H1 (cell line): ENCODE measurements around the gene C3orf18. TPM values are rescaled to one million over a fixed set of nuclear protein-coding genes. Genes with fewer than 3 reads are reported as not detected.

Source experiments
- CTCF ChIA-PET: fragments of 300-600 bp; sonication (Branson Sonifier 250); formaldehyde crosslinking; loops from one replicate; lab custom pipeline; 2021; ENCODE audit not compliant: partially characterized antibody; lab: Charles Lee
- POLR2A ChIA-PET: fragments of 300-600 bp; sonication (Branson Sonifier 250); formaldehyde crosslinking; loops from one replicate; lab custom pipeline; 2021; ENCODE audit warnings: inconsistent platforms; ENCODE audit not compliant: partially characterized antibody; lab: Charles Lee
- DNase-seq, 2 experiments: peaks; one replicate each; pipeline versions ENCODE4 v3.0.0 to v3.0.0-alpha.2; 2010 to 2022; ENCODE audit warnings: low spot score in 2 of 2, low read depth in 1 of 2, mixed read lengths in 1 of 2
- FAIRE-seq: peaks from 2 replicates; lab custom pipeline; 2011; peaks lifted over from hg19 to GRCh38; lab: Jason Lieb, UNC
- H2AFZ ChIP-seq: 2 replicates; pipeline ENCODE4 v1.8.1; 2012; ENCODE audit warnings: low read length, inconsistent platforms
- H2AK5ac ChIP-seq: 2 replicates; pipeline ENCODE4 v1.6.1; 2013; ENCODE audit warnings: low read depth, low read length
- H2BK120ac ChIP-seq: replicated peaks from 2 replicates; pipeline ENCODE3; 2013; ENCODE audit warnings: low read depth, low read length, inconsistent platforms
- H2BK12ac ChIP-seq: 2 replicates; pipeline ENCODE4 v1.6.1; 2013; ENCODE audit warnings: low read depth, low read length
- H2BK15ac ChIP-seq: 2 replicates; pipeline ENCODE4 v1.6.1; 2013; ENCODE audit warnings: low read length
- H2BK20ac ChIP-seq: 2 replicates; pipeline ENCODE4 v1.6.1; 2013; ENCODE audit warnings: low read length
- H2BK5ac ChIP-seq: 2 replicates; pipeline ENCODE4 v1.6.1; 2013; ENCODE audit warnings: low read depth, low read length
- H3K14ac ChIP-seq: 2 replicates; pipeline ENCODE4 v1.6.1; 2013; ENCODE audit warnings: inconsistent platforms; ENCODE audit not compliant: insufficient read length
- H3K18ac ChIP-seq: 2 replicates; pipeline ENCODE4 v1.6.1; 2013; ENCODE audit warnings: low read length; ENCODE audit errors: extremely low read depth
- H3K23ac ChIP-seq: 2 replicates; pipeline ENCODE4 v1.6.1; 2013; ENCODE audit warnings: inconsistent platforms; ENCODE audit not compliant: insufficient read length
- H3K23me2 ChIP-seq: 2 replicates; pipeline ENCODE4 v1.6.1; 2013; ENCODE audit warnings: low read depth, low read length
- H3K27ac ChIP-seq: 2 replicates; pipeline ENCODE4 v1.6.1; 2011; ENCODE audit warnings: low read depth, low read length, inconsistent platforms
- H3K27me3 ChIP-seq, 4 experiments: replicated peaks in 1 of 4; 1 replicate in 1 of 4; 2 replicates in 3 of 4; pipeline versions ENCODE4 v1.6.1 to v1.8.1; 2011 to 2013; ENCODE audit warnings: low read length in 3 of 4, mild to moderate bottlenecking in 3 of 4, inconsistent platforms in 2 of 4, mixed read lengths in 2 of 4, moderate library complexity in 1 of 4; ENCODE audit not compliant: control insufficient read depth in 3 of 4, insufficient read depth in 3 of 4; ENCODE audit errors: extremely low read depth in 1 of 4
- H3K36me3 ChIP-seq, 4 experiments: 2 replicates each; pipeline versions ENCODE4 v1.6.1 to v1.8.1; 2011 to 2013; ENCODE audit warnings: mild to moderate bottlenecking in 4 of 4, low read length in 3 of 4, moderate library complexity in 2 of 4, control low read depth in 1 of 4, inconsistent platforms in 1 of 4; ENCODE audit not compliant: insufficient read depth in 4 of 4, control insufficient read depth in 2 of 4
- H3K4ac ChIP-seq: replicated peaks from 2 replicates; pipeline ENCODE3; 2013; ENCODE audit warnings: low read length, low read depth, mixed read lengths, inconsistent platforms; ENCODE audit not compliant: insufficient read length
- H3K4me1 ChIP-seq, 4 experiments: replicated peaks in 1 of 4; 1 replicate in 1 of 4; 2 replicates in 3 of 4; pipeline versions ENCODE4 v1.6.1 to v1.8.1; 2011 to 2013; ENCODE audit warnings: low read length in 3 of 4, inconsistent platforms in 2 of 4, mixed read lengths in 1 of 4; ENCODE audit not compliant: insufficient read depth in 4 of 4, control insufficient read depth in 3 of 4
- H3K4me2 ChIP-seq, 2 experiments: 2 replicates each; pipeline versions ENCODE4 v1.6.1 to v1.8.1; 2011 to 2013; ENCODE audit warnings: low read depth in 2 of 2, low read length in 2 of 2, control low read depth in 1 of 2, inconsistent platforms in 1 of 2, mild to moderate bottlenecking in 1 of 2; ENCODE audit not compliant: insufficient read depth in 1 of 2
- H3K4me3 ChIP-seq, 4 experiments: fragments of 200-600, 300-600 bp in 1 of 4; sonication (generic), shearing (Covaris generic), sonication (Bioruptor Twin) in 1 of 4; 2 replicates each; pipeline versions ENCODE4 v1.5.1 to v1.8.1; 2011 to 2016; ENCODE audit warnings: low read length in 4 of 4, low read depth in 3 of 4, control low read depth in 2 of 4, inconsistent platforms in 2 of 4, mild to moderate bottlenecking in 2 of 4, mixed read lengths in 1 of 4, moderate library complexity in 1 of 4; ENCODE audit not compliant: insufficient read depth in 2 of 4; ENCODE audit errors: extremely low read depth in 1 of 4
- H3K56ac ChIP-seq: replicated peaks from 2 replicates; pipeline ENCODE3; 2013; ENCODE audit warnings: low read depth, mild to moderate bottlenecking, mixed read lengths, low read length, inconsistent platforms; ENCODE audit not compliant: insufficient read length
- H3K79me1 ChIP-seq: 2 replicates; pipeline ENCODE4 v1.6.1; 2013; ENCODE audit warnings: low read depth, low read length, control low read depth
- H3K79me2 ChIP-seq, 2 experiments: 2 replicates each; pipeline versions ENCODE4 v1.6.1 to v1.8.1; 2012 to 2013; ENCODE audit warnings: low read length in 2 of 2, mild to moderate bottlenecking in 2 of 2, inconsistent platforms in 1 of 2; ENCODE audit not compliant: insufficient read depth in 2 of 2, control insufficient read depth in 1 of 2
- H3K9ac ChIP-seq, 4 experiments: replicated peaks in 1 of 4; 1 replicate in 1 of 4; 2 replicates in 3 of 4; pipeline versions ENCODE4 v1.6.1 to v1.8.1; 2011 to 2013; ENCODE audit warnings: low read depth in 3 of 4, low read length in 3 of 4, control low read depth in 2 of 4, mild to moderate bottlenecking in 2 of 4, moderate library complexity in 2 of 4, inconsistent platforms in 1 of 4; ENCODE audit errors: extremely low read depth in 1 of 4
- H3K9me3 ChIP-seq, 2 experiments: 2 replicates each; pipeline versions ENCODE4 v1.6.1 to v1.8.1; 2012 to 2013; ENCODE audit warnings: mild to moderate bottlenecking in 2 of 2, moderate library complexity in 2 of 2, control low read depth in 1 of 2, inconsistent platforms in 1 of 2, low read depth in 1 of 2, low read length in 1 of 2, mixed read lengths in 1 of 2; ENCODE audit not compliant: insufficient read depth in 2 of 2
- H4K20me1 ChIP-seq, 2 experiments: replicated peaks in 1 of 2; 2 replicates each; pipeline versions ENCODE3 to v1.8.1; 2011 to 2013; ENCODE audit warnings: inconsistent platforms in 2 of 2, low read length in 2 of 2, mild to moderate bottlenecking in 1 of 2; ENCODE audit not compliant: insufficient read depth in 2 of 2, control insufficient read depth in 1 of 2
- H4K5ac ChIP-seq: 2 replicates; pipeline ENCODE4 v1.6.1; 2013; ENCODE audit warnings: low read length, low read depth, mixed read lengths, inconsistent platforms; ENCODE audit not compliant: insufficient read length
- H4K8ac ChIP-seq: 2 replicates; pipeline ENCODE4 v1.8.0; 2013; ENCODE audit warnings: mild to moderate bottlenecking, moderate library complexity, low read length, inconsistent platforms; ENCODE audit not compliant: insufficient read depth; ENCODE audit errors: extremely low read depth
- H4K91ac ChIP-seq: replicated peaks from 2 replicates; pipeline ENCODE3; 2013; ENCODE audit warnings: low read length, mixed read lengths, inconsistent platforms; ENCODE audit not compliant: insufficient read length
- CREB1 ChIP-seq: IDR thresholded peaks from 2 replicates; pipeline ENCODE4 v1.6.1; 2012; ENCODE audit warnings: inconsistent platforms
- GTF2F1 ChIP-seq: IDR thresholded peaks from 2 replicates; pipeline ENCODE4 v1.6.1; 2012; ENCODE audit warnings: low read depth, low read length, improper control_type of control experiment, borderline replicate concordance
- PHF8 ChIP-seq: fragments of 200-600 bp; sonication (generic); conservative IDR thresholded peaks from 2 replicates; pipeline ENCODE4 v1.7.1; 2012; ENCODE audit warnings: low read depth, mild to moderate bottlenecking, inconsistent platforms, low read length, moderate library complexity
- TCF12 ChIP-seq: IDR thresholded peaks from 2 replicates; pipeline ENCODE4 v1.6.1; 2011; ENCODE audit warnings: low read depth, mild to moderate bottlenecking, low read length
- TEAD4 ChIP-seq: IDR thresholded peaks from 2 replicates; pipeline ENCODE4 v1.6.1; 2012; ENCODE audit warnings: low read depth, low read length, inconsistent platforms, mixed read lengths
- YY1 ChIP-seq: IDR thresholded peaks from 2 replicates; pipeline ENCODE4 v1.6.1; 2011; ENCODE audit warnings: low read depth, mild to moderate bottlenecking, low read length
- WGBS, 2 experiments: shearing (Covaris generic) in 1 of 2; methylation state at CpG; one replicate each; pipeline versions ENCODE4 v1.1.6 to v1.1.7; 2013 to 2015; ENCODE audit warnings: low lambda C conversion rate in 2 of 2, mixed read lengths in 2 of 2, inconsistent platforms in 1 of 2, low coverage in 1 of 2, missing lambda C conversion rate in 1 of 2; ENCODE audit not compliant: insufficient replicate concordance in 2 of 2, insufficient coverage in 1 of 2, insufficient read length in 1 of 2; ENCODE audit errors: extremely low coverage in 1 of 2, missing lambda C conversion rate in 1 of 2; 5-methylcytosine and 5-hydroxymethylcytosine counted together
- polyA plus RNA-seq, 7 experiments: library from polyadenylated mRNA; depleted of rRNA in 3 of 7; stranded (reverse) in 5 of 7; unstranded in 2 of 7; fragments of >200 nt in 5 of 7; fragments of 200-250 nt in 2 of 7; gene quantifications; 1 replicate in 5 of 7; 2 replicates in 1 of 7; 4 replicates in 1 of 7; pipeline versions ENCODE4 v1.2.1 to v1.2.3, GENCODE V29; 2011 to 2013; ENCODE audit warnings: missing spikeins in 2 of 7, mixed read lengths in 2 of 7
- total RNA-seq: library from RNA; stranded (reverse); fragmentation: NEBNext Ultra II Directional; extraction: Animal tissue kit (Norgen Biotek cat#: 25700); gene quantifications from 2 replicates; pipeline ENCODE4 v1.2.1, GENCODE V29; 2021
- TF ChIP-seq, protein P1 (sequence below): IDR thresholded peaks from 2 replicates; pipeline ENCODE4 v1.6.1; 2012; ENCODE audit warnings: inconsistent platforms
- TF ChIP-seq, protein P2 (sequence below), 3 experiments: IDR thresholded peaks; 1 replicate in 2 of 3; 2 replicates in 1 of 3; pipeline versions ENCODE4 v1.5.1 to v1.6.1; 2011; ENCODE audit warnings: low read length in 3 of 3, mild to moderate bottlenecking in 3 of 3, inconsistent platforms in 2 of 3, low read depth in 1 of 3, moderate library complexity in 1 of 3; ENCODE audit not compliant: insufficient read depth in 1 of 3; ENCODE audit errors: control extremely low read depth in 1 of 3

Gene C3orf18
- total and polyA plus RNA-seq, 2 of the 8 experiments (the other 6 are each of a cell fraction or from before 2014, with no cell fraction given), result 7.5 to 15.0 TPM

DNA sequence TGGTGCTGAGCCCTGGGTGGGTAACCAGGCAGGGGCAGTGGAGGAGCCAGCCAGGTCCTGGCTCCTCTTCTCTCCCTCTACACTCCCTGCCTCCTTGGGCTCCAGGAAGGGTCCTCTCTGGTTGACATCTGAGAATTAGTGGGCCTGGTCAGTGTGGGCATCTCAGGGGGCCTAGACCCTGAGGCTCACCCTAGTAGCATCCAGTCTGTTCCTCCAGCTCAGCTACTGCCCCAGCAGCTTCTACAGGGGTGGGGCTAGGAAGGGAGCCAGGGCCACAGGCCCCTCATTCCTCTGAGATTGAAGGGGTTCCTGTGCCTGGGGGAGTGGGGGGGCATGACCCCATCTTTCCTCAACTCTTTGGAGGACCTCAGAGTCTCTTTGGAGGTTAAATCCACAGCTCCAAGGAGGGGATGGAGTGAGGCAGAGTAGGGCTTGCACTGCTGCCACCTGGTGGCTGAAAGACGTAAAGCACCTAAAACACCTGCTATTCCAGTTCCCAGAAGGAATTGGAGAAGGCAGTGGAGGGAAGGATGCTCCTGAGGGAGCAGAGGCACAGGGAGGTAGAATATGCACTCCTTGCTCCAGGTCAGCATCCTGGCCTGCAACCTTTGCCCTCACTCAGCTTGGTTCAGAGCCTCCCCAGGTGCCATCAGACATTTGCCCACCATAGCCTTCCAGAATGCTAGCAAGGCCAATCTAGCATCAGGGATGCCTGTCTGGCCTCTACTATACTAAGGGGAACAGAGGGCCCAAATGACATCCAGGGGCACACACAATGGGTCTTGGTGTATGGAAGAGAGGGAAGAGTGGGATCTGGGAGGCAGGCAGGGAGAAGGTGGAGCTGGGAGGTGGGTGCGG, 25.1 kb downstream of the C3orf18 start:
- H3K4me2 ChIP-seq, result no peak overlapping the region
- H3K9ac ChIP-seq, result no peak overlapping the region
- H2AK5ac ChIP-seq, result no peak overlapping the region
- H2BK15ac ChIP-seq, result no peak overlapping the region
- no peak overlapping the region for H2BK12ac ChIP-seq
- H3K4me1 ChIP-seq, result peaks cover 6 to 12% (median 10%) of the 10 kb centered on the region in 4 experiments
- peak overlapping the region; percentile 52; the same call in 1 of the 2 replicates for H2BK5ac ChIP-seq
- H4K8ac ChIP-seq, result no peak overlapping the region
- no peak overlapping the region for H4K91ac ChIP-seq
- 0 out of 2 replicates have a peak overlapping the region, but pooled peaks have one; percentile 72 for H2BK20ac ChIP-seq
- no peak overlapping the region for H3K4me3 ChIP-seq
- no peaks in the 10 kb centered on the region for H3K9me3 ChIP-seq
- no peaks in the 10 kb centered on the region for H4K20me1 ChIP-seq
- no peak overlapping the region for H3K23ac ChIP-seq
- H4K5ac ChIP-seq, result no peak overlapping the region
- H3K27ac ChIP-seq, result no peak overlapping the region
- H3K18ac ChIP-seq, result no peak overlapping the region
- FAIRE-seq, result peak; percentile 97
- 46% methylated on average over 2 of the region's 2 CpGs; no CpG with 5 or more reads in 1 of the 2 experiments for WGBS, 2 experiments
- H3K56ac ChIP-seq, result no peak overlapping the region
- H3K23me2 ChIP-seq, result no peaks in the 10 kb centered on the region; the same call in 1 of the 2 replicates
- no peaks in the 10 kb centered on the region for H3K79me2 ChIP-seq
- no peak overlapping the region for H2BK120ac ChIP-seq
- ChIA-PET POLR2A (interaction anchor here (0.6 to 1.3 kb wide), 6 partner anchors 25 to 120 kb away, joined by 3 to 4 read pairs (median 3); partner anchors contain the start of gene C3orf18), CTCF (interaction anchor here (0.6 to 46.5 kb wide), 57 partner anchors 8 to 1415 kb away, joined by 3 to 863 read pairs (median 5); partner anchors contain the start of genes CACNA2D2, CISH, CYB561D2 and MAPKAPK3)
- peak; percentile 50 to 94 for DNase-seq
- H2AFZ ChIP-seq, result no peak overlapping the region
- no peak overlapping the region for H3K14ac ChIP-seq
- no peaks in the 10 kb centered on the region for H3K36me3 ChIP-seq
- no peak overlapping the region for H3K4ac ChIP-seq
- no peaks in the 10 kb centered on the region for H3K79me1 ChIP-seq
- H3K27me3 ChIP-seq, result no peaks in the 10 kb centered on the region; a peak in 1 of 7 replicates
- no peak for TF ChIP-seq GTF2F1
- TF ChIP-seq, protein P1, sequence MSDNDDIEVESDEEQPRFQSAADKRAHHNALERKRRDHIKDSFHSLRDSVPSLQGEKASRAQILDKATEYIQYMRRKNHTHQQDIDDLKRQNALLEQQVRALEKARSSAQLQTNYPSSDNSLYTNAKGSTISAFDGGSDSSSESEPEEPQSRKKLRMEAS, result 0 out of 2 replicates have a peak, but pooled peaks have one; percentile 12
- TF ChIP-seq, protein P2, sequence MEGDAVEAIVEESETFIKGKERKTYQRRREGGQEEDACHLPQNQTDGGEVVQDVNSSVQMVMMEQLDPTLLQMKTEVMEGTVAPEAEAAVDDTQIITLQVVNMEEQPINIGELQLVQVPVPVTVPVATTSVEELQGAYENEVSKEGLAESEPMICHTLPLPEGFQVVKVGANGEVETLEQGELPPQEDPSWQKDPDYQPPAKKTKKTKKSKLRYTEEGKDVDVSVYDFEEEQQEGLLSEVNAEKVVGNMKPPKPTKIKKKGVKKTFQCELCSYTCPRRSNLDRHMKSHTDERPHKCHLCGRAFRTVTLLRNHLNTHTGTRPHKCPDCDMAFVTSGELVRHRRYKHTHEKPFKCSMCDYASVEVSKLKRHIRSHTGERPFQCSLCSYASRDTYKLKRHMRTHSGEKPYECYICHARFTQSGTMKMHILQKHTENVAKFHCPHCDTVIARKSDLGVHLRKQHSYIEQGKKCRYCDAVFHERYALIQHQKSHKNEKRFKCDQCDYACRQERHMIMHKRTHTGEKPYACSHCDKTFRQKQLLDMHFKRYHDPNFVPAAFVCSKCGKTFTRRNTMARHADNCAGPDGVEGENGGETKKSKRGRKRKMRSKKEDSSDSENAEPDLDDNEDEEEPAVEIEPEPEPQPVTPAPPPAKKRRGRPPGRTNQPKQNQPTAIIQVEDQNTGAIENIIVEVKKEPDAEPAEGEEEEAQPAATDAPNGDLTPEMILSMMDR (IDR thresholded peaks at IDR 0.05; ENCODE audit: control extremely low read depth in 1 of 3, insufficient read depth in 1 of 3, low read depth in 1 of 3, low read length in 3 of 3), result peak in 2 of 3 experiments; percentile 94 to 97; a peak in 3 of 4 replicates
- TF ChIP-seq PHF8, result no peak
- 0 out of 2 replicates have a peak, but pooled peaks have one; percentile 28 for TF ChIP-seq TCF12
- 0 out of 2 replicates have a peak, but pooled peaks have one; percentile 38 for TF ChIP-seq TEAD4
- TF ChIP-seq YY1, result no peak
- peak; percentile 44; the same call in 1 of the 2 replicates for TF ChIP-seq CREB1
